ENCODE results near the gene SLC23A3. TPM values are rescaled to one million over a fixed set of nuclear protein-coding genes. Genes with fewer than 3 reads are reported as not detected.
A peak's percentile ranks its signal among the peaks of the same experiment; 100 is the strongest.

The SLC23A3 gene
- total RNA-seq, 1 experiment from 2014 or later, result 1.9 TPM

GRCh38 chr2:219172231-219173154 is 2.7 kb upstream of the SLC23A3 start:
- CTCF ChIA-PET, result interaction anchor here (0.6 to 1.6 kb wide), 4 partner anchors 39 to 123 kb away, joined by 3 to 7 read pairs (median 6); partner anchors contain the start of gene TUBA4B
- H3K9me3 ChIP-seq (ENCODE audit: low read depth, low read length, poor library complexity, severe bottlenecking), result no peaks in the 10 kb centered on the region
- H3K27ac ChIP-seq (ENCODE audit: low read depth, low read length, poor library complexity, severe bottlenecking), result no peak overlapping the region
- intact Hi-C loops (cut with micrococcal nuclease; ENCODE audit: unreplicated experiment), result no loop called here
- H3K27me3 ChIP-seq (replicated peaks; ENCODE audit: insufficient read depth, low read depth, low read length, poor library complexity), result no peaks in the 10 kb centered on the region
- no peaks in the 10 kb centered on the region for H3K36me3 ChIP-seq (ENCODE audit: insufficient read depth, low read length, poor library complexity, severe bottlenecking)
- no peak for TF ChIP-seq CTCF (conservative IDR thresholded peaks at IDR 0.05; ENCODE audit: low read depth, low read length)
- TF ChIP-seq EZH2 (IDR thresholded peaks at IDR 0.05; ENCODE audit: borderline replicate concordance, low read depth, low read length, poor library complexity, severe bottlenecking), result no peak
- BruUV-seq (replicated peaks), result no TSS peak
- H3K4me3 ChIP-seq (ENCODE audit: low read depth, low read length, poor library complexity, severe bottlenecking), result no peak overlapping the region
- no peaks in the 10 kb centered on the region for H3K4me1 ChIP-seq (ENCODE audit: insufficient read depth, low read length, poor library complexity, severe bottlenecking)
- POLR2A ChIA-PET (ENCODE audit: low non-redundant PET), result no interaction called here
- no peak for DNase-seq (ENCODE audit: low spot score)

- no TSS peak for BruUV-seq (replicated peaks)
- no peaks in the 10 kb centered on the region for H3K4me1 ChIP-seq (ENCODE audit: insufficient read depth, low read length, poor library complexity, severe bottlenecking)
- no peaks in the 10 kb centered on the region for H3K36me3 ChIP-seq (ENCODE audit: insufficient read depth, low read length, poor library complexity, severe bottlenecking)
- no peak overlapping the region for H3K27ac ChIP-seq (ENCODE audit: low read depth, low read length, poor library complexity, severe bottlenecking)
- TF ChIP-seq EZH2 (IDR thresholded peaks at IDR 0.05; ENCODE audit: borderline replicate concordance, low read depth, low read length, poor library complexity, severe bottlenecking) (no peak), CTCF (conservative IDR thresholded peaks at IDR 0.05; ENCODE audit: low read depth, low read length) (peak; percentile 72)
- ChIA-PET CTCF (interaction anchor here (0.7 to 1.6 kb wide), 3 partner anchors 13 to 124 kb away, joined by 5 to 7 read pairs (median 6); no protein-coding TSS in a partner anchor), POLR2A (ENCODE audit: low non-redundant PET) (interaction anchor here (0.6 kb wide), 1 partner anchor 107 kb away, joined by 3 read pairs; no protein-coding TSS in a partner anchor)
- H3K27me3 ChIP-seq (replicated peaks; ENCODE audit: insufficient read depth, low read depth, low read length, poor library complexity), result no peaks in the 10 kb centered on the region
- no peak overlapping the region for H3K4me3 ChIP-seq (ENCODE audit: low read depth, low read length, poor library complexity, severe bottlenecking)
- DNase-seq (ENCODE audit: low spot score), result peak; percentile 63
- intact Hi-C loops (cut with micrococcal nuclease; ENCODE audit: unreplicated experiment), result no loop called here
- no peaks in the 10 kb centered on the region for H3K9me3 ChIP-seq (ENCODE audit: low read depth, low read length, poor library complexity, severe bottlenecking)
Measured at GRCh38 chr2:219171231-219171651, 1.4 kb upstream of the SLC23A3 start.

- no peaks in the 10 kb centered on the region for H3K36me3 ChIP-seq (ENCODE audit: insufficient read depth, low read length, poor library complexity, severe bottlenecking)
- ChIA-PET CTCF (no interaction called here), POLR2A (ENCODE audit: low non-redundant PET) (no interaction called here)
- TF ChIP-seq CTCF (conservative IDR thresholded peaks at IDR 0.05; ENCODE audit: low read depth, low read length) (no peak), EZH2 (IDR thresholded peaks at IDR 0.05; ENCODE audit: borderline replicate concordance, low read depth, low read length, poor library complexity, severe bottlenecking) (no peak)
- no TSS peak for BruUV-seq (replicated peaks)
- H3K27me3 ChIP-seq (replicated peaks; ENCODE audit: insufficient read depth, low read depth, low read length, poor library complexity), result no peaks in the 10 kb centered on the region
- no peak for DNase-seq (ENCODE audit: low spot score)
- intact Hi-C loops (cut with micrococcal nuclease; ENCODE audit: unreplicated experiment), result no loop called here
- no peaks in the 10 kb centered on the region for H3K4me1 ChIP-seq (ENCODE audit: insufficient read depth, low read length, poor library complexity, severe bottlenecking)
- no peaks in the 10 kb centered on the region for H3K9me3 ChIP-seq (ENCODE audit: low read depth, low read length, poor library complexity, severe bottlenecking)
- H3K4me3 ChIP-seq (ENCODE audit: low read depth, low read length, poor library complexity, severe bottlenecking), result no peak overlapping the region
- no peak overlapping the region for H3K27ac ChIP-seq (ENCODE audit: low read depth, low read length, poor library complexity, severe bottlenecking)
Measured at GRCh38 chr2:219168932-219169331, 897 bp downstream of the SLC23A3 start.
